ENCODE data around the gene TMEM114.

GRCh38 chr16:8620535-8620934, 30.2 kb upstream of the TMEM114 start:
- no peak for TF ChIP-seq REST (IDR thresholded peaks at IDR 0.05; ENCODE audit: insufficient read depth in 1 of 2, low read depth in 2 of 2, low read length in 2 of 2)
- no peak for TF ChIP-seq POLR2AphosphoS5 (IDR thresholded peaks at IDR 0.05; ENCODE audit: low read depth, low read length)
- no peak for TF ChIP-seq TAF1 (IDR thresholded peaks at IDR 0.05; ENCODE audit: borderline replicate concordance, insufficient read depth, low read length)
- no peak for TF ChIP-seq SIN3A (IDR thresholded peaks at IDR 0.05; ENCODE audit: borderline replicate concordance, insufficient read depth, low read length)

Data from PFSK-1 (cell line).